GM12874 (cell line): ENCODE results near the gene SMIM17.

Experiments
- TF ChIP-seq, protein P1 (sequence below): IDR thresholded peaks from 2 replicates; pipeline ENCODE4 v1.5.1; 2011; ENCODE audit warnings: low read depth, mild to moderate bottlenecking, control low read depth, low read length, moderate library complexity; ENCODE audit not compliant: insufficient read depth

Gene SMIM17

DNA sequence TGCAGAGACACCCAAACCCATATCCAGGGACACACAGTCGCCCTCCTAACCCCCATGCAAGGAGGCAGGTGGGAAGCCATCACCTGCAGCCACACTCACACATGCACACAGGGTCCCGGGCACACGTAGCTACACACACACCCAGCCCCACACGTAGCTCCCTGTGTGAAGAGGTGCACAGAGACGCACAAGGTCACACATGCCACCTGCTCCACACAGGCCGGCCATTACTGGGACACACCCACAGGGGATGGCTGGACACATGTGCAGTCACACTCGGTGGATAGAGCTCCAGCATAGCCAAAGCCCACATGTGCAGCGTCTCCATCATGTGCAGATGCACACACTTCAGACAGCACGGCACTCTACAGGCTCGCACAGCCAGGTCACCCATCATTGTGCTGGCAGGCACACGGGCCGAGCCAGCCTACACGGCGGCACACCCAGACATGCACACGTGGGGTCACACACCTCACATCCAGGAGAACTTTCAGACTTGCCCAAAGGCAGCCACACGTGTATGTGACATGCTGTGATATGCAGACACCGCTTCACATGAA is 27.5 kb downstream of the SMIM17 start:
- TF ChIP-seq, protein P1, sequence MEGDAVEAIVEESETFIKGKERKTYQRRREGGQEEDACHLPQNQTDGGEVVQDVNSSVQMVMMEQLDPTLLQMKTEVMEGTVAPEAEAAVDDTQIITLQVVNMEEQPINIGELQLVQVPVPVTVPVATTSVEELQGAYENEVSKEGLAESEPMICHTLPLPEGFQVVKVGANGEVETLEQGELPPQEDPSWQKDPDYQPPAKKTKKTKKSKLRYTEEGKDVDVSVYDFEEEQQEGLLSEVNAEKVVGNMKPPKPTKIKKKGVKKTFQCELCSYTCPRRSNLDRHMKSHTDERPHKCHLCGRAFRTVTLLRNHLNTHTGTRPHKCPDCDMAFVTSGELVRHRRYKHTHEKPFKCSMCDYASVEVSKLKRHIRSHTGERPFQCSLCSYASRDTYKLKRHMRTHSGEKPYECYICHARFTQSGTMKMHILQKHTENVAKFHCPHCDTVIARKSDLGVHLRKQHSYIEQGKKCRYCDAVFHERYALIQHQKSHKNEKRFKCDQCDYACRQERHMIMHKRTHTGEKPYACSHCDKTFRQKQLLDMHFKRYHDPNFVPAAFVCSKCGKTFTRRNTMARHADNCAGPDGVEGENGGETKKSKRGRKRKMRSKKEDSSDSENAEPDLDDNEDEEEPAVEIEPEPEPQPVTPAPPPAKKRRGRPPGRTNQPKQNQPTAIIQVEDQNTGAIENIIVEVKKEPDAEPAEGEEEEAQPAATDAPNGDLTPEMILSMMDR = no peak

- TF ChIP-seq, protein P1 = no peak
These were observed 28.1 kb downstream of the SMIM17 start for GRCh38 chr19:56670961-56671612.

- TF ChIP-seq, protein P1 = no peak
These were observed 28.6 kb downstream of the SMIM17 start, which contains the start of gene ZNF835 for GRCh38 chr19:56671613-56671994. Gene ZNF835, minus strand, starts transcription at chr19:56671757. Its CDS starts 6,559 bp downstream, at chr19:56665198.

GRCh38 chr19:56678205-56678604 is 35.2 kb downstream of the SMIM17 start:
- TF ChIP-seq, protein P1 = no peak

GRCh38 chr19:56681702-56682101 is 38.7 kb downstream of the SMIM17 start:
- TF ChIP-seq, protein P1 = no peak

- TF ChIP-seq, protein P1 = no peak
These were observed 40.2 kb downstream of the SMIM17 start for GRCh38 chr19:56683116-56683515.

- TF ChIP-seq, protein P1 = no peak
These were observed 44.1 kb downstream of the SMIM17 start for GRCh38 chr19:56687031-56687430.
